ENCODE results near the gene SSBP3.

SSBP3 gene

DNA sequence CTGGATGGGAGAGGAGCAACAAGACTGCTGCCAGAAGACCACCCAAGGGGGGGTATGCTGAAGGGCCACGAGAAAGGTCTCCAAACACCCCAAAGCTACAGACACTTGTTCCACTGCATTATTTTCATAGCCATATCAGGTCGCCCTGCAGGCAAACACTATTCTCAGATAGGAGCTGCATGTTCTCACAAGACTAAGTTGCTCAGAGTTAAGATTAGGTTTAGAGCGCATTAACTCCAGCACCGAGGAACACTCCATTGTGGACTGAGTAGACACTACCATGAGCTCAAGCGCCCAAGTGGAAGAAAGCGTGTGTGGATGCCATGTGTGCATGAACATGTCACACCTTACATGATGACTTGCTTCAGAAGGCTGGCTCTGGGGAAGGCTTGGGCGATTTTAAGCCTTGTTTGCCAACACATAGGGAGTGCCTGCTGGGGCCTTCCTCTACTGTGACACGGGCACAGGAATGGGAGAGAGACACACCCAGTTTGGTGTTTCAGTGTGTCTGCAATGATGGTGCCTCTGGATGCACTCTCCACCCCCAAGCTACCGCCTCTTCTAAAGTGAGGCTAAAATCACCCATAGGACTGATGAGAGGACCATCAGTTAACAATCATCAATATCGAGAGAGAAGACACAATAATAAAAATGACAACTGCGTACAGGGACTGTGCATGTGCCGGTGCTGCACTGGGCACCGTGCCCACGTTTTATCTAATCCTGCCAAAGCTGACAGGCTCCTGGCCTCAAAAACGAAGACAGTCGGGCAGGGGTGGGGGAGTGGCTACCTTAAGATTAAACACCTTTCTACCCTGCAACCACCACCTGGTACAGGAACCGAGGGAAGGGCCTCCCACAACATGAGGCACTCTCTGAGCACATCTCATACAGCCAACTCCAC lies 34.9 kb downstream of the SSBP3 start:
- no peak for DNase-seq

DNA sequence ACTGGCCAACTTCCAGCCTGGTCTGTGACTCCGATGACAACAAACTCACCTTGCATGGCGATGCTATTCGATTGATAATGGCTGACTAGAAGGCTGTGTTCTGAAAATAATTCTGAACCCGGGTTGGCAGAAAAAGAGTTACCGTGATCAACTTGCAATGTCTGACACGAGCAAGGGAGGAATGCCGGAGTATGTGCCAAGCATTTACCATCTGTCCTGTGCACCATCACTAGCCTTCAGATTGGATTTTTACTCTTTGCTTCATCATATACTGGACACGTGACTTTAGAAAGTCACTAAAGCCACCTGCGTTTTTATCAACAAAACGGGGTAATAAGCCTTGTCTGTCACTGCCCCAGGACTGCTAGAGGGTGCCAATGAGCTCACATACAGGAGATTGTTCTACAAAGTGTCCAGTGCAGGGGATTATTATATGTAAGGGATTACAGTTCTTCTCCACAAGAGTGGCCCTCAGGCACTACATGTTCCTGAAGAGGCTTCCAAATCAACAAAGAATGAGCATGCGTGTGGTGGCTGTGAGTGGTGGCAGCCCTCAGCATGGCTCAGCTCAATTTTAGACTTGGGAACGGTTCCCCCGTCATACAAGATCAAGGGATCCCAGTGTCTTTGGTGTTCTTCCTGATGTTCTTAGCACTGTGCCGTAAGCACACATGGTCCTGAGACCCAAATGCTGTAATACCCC lies 35.8 kb downstream of the SSBP3 start:
- DNase-seq: no peak

GRCh38 chr1:54367613-54368012 lies 38.6 kb downstream of the SSBP3 start:
- DNase-seq: no peak

- DNase-seq: no peak
These were observed 40.3 kb downstream of the SSBP3 start for GRCh38 chr1:54365847-54366246.

DNA sequence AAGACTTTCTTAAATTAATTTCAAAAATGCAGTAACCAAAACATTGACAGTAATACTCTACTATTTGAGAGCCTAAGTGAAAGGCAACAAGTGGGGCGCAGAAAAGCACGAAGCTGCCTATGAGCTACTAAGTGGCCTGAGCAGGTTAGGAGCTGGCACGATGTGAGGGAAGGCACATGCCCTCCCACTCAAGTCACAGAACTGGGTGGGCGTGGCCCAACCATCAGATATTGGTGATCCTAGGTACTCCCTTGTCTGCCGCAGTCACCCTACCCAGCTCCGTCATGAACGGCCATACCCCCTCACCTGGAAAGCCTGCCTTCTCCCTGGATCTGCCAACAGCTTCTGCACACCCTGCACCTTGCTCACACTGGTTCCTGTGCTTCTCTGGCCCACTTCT lies 40.8 kb downstream of the SSBP3 start:
- DNase-seq: no peak

- no peak for DNase-seq
These were observed 41.2 kb downstream of the SSBP3 start for GRCh38 chr1:54364995-54365394.

DNA sequence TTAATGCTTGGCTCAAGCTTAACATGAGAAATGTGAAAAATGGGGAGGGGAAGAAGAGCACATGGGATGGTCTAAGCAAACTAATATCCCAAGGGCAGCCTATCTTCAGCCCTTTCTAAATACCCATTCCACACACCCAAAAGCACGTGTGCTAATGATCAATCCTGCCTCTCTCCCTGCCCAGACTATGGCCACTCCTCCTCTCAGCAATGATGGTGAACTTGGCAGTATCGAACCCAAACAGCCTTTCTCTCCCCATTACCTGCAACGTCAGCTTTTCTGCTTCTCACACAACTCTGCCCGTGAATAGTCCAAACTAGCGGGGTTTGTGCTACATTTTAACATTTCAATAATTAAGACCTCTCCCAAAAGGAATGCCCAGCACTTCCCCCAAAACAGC lies 41.6 kb downstream of the SSBP3 start:
- DNase-seq: no peak

- DNase-seq: no peak
These were observed 42.3 kb downstream of the SSBP3 start for GRCh38 chr1:54363925-54364324.

GRCh38 chr1:54362881-54363340 lies 43.3 kb downstream of the SSBP3 start:
- no peak for DNase-seq

DNA sequence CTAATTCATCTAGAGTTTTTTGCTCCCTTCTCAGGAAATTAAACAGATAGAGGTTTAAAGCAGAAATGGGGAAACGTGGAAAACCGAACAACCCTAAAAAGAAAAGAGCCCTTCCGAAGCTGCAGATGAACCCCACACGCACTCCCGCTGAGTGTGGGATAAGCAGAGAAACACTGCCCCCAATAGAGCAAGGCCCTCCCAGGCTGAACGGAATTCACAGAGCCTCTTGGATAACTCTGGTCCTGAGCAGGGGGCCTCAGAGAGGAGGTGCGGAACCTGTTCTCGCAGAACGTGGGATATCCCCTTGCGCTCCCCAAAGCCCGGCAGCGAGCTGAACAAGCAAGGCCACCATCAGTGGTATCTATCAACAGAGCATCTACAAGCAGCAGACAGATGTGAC lies 44.9 kb downstream of the SSBP3 start:
- DNase-seq: no peak

- DNase-seq: no peak
These were observed 45.8 kb downstream of the SSBP3 start for GRCh38 chr1:54360165-54361005.

DNA sequence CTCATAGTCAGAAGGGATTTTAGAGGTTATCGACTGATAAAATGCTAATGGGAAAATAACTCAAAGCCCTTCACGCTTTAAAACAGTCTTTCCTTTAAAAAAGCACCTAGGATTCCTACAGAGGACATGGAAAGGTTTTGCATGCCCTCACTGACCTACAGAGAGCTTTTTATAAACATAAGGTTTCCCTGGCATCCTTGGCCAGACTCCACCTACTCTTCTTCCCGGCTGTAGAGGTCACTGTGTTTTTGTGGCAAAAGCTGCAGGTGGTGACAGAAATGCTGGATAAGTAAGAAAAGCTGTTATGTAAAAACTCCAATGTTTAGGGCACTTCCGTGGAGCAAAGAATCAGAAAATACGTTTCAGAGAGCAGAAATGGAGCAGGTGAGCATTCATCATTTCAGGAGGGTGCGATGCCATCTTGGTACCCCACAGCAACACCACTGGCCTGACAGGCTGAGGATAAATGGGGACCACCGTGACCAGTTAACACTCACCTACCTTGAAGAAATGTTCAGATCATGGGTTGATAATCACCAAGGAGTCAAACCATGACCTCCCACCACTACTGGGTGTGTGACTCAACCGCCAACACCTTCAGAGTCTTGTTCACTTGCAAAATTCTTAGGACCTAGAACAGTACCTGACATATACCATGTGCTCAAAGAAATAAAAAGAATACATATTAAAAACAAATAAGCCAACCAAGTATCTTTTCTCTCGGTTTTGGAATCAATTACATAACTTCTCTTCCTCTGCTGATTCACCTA lies 46.6 kb downstream of the SSBP3 start:
- DNase-seq: no peak

DNA sequence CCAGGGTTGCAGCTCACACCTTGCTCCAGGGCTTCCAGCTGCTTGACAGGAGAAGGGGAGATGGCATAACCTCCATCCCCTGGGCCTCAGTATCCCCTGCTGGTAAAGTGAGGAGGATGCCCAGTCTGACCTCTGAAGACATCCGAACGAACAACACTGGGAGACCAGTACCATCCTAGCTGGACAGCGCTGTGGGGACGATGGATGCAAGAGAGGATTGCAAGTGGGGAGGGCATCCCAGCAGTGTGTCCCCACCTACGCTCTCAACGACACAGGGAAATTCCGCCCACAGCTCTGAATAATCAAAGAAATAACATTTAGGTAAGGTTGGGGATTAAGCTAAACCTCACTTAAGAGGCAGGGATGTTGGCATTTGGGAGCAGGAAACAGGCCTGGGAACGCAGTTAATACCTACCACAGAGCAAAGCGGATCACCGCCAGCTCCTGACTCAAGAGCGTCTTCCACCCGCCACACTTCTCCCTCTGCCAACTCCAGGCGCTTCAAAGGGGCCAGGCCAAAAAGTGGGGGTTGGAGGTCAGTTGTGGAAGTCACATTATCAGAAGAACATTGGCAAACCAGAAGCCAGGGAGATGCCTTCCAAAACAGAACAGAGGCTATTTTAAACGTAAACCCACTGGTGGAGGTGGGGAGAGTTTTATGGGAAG lies 47.6 kb downstream of the SSBP3 start:
- no peak for DNase-seq

DNA sequence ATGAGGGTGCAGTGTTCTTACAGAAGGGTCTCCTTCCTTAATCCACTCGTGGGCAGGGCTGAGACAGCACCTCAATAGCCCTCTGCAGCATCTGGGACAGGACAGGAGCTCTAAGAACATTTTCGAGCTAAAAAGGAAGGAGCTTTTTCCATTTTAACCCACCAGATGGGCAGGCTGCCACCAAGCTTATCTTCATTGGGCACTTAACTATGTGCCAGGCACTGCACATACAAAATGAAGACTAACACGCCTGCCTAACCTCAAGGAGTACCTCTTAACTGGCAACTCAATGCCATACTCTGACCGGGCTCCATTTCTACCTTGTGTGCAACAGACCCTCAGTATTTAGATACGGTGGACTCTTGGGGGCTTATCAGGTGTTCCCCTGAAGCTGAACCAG lies 48.2 kb downstream of the SSBP3 start:
- DNase-seq: no peak

DNA sequence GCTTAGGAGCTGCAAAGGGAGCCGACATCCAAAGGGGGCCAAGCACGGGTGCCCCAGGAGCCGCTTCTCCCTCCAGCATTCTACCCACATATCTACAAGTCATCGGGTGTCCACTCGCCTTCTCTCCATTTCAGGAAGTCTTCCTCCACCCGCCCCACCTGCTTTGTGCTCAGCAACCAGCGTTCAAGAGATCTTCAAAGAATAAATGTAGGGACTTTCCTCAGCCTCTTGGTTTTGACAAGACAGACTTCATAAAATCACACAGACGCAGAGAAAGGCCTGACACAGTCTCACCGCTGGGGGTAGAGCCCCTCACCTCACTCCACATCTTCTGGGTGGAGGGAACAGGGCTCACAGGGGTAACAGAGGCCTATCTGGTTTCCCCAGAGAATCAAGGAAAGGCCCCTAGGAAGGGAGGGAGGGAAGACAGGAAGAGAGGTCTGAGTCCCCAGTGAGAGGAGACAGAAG lies 49.5 kb downstream of the SSBP3 start:
- DNase-seq: peak; percentile 51

- DNase-seq: no peak
These were observed 50.1 kb downstream of the SSBP3 start for GRCh38 chr1:54355931-54356679.

DNA sequence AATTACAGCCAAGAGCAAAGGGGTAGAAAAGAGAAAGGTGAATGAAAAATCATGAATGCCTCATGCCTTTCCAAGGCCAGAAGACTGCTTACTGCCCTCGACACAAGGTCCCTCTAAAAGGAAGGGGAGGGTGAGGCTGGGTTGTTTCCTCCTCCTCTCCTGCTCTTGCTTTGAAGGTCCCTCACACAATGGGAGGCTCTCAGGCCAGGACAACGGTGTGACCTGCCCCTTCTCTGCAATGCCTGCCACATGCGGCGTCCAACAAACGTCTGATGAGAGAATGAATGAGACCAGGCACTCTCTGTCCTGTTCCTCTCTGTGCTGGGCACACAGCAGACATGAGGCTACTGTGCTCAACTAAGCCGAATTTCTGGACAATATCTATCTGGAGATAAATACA lies 51.3 kb downstream of the SSBP3 start:
- DNase-seq: no peak

DNA sequence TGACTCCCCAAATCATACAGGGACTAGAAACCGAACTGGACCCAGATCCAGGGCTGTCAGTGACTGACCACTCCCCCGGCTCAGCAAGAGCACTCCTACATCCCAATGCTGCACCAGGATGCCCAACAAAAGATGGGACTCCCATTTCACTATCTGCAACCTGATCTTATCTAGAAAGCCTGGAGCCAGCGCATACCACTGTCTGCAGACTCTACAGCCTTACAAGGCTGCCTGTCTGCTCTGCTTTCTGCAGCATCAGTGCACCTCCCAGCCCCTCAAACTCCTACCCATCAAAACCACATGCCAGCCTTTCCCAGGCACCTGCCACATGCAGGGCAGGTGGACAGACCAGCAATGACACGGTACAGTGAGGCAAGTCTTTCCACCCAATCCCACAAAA lies 52.2 kb downstream of the SSBP3 start:
- DNase-seq: no peak

GRCh38 chr1:54352755-54353154 lies 53.4 kb downstream of the SSBP3 start:
- DNase-seq: no peak

GRCh38 chr1:54350360-54350759 lies 55.8 kb downstream of the SSBP3 start:
- no peak for DNase-seq

DNA sequence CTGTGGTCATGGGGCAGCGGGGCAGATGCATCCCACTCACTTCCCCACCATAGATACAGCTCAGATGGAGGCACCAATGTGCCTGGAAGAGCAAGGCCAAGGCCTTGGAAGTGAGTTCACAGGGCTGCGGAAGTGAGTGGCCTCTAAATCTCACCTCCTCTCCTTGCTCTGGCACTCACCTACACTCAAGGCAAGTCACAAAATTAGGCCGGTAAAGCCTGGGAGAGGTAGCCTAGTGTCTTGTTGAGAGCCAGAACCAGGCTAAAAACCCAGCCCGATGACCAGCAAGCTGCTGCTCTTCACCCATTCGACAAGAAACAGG lies 57.5 kb downstream of the SSBP3 start:
- no peak for DNase-seq
